Right ventricle myocardium superior (tissue), 1 donor: Measurements from ENCODE around the gene ARMCX6. TPM values are rescaled to one million over a fixed set of nuclear protein-coding genes. Genes with fewer than 3 reads are reported as not detected.
"Not testable (repeated sequence)": the region's sequence is repeated elsewhere in the genome, so short reads cannot be mapped to it uniquely, and the experiment has no call there.

Experiments
- ATAC-seq: fragments of 200-7000 bp; cut with Tn5 transposase; one replicate; pipeline ENCODE4 v1.9.1; 2020; ENCODE audit warnings: mild to moderate bottlenecking; ENCODE audit not compliant: poor library complexity
- DNase-seq: peaks from one replicate; pipeline ENCODE4 v3.0.0-alpha.2; 2020
- intact Hi-C: fragments of 100-400 bp; cut with DNase I; formaldehyde crosslinking; loops from one replicate; pipeline ENCODE4 v1.11.2; 2022
- long read RNA-seq: library from polyadenylated mRNA; unstranded; transcript quantifications from one replicate; pipeline ENCODE4 v2.0.0, GENCODE V29; 2021
- total RNA-seq: library from RNA; stranded (reverse); fragmentation: NEBNext Ultra II Directional; extraction: Animal tissue kit (Norgen Biotek cat#: 25700); gene quantifications from one replicate; pipeline ENCODE4 v1.2.1, GENCODE V29; 2021
- donor health status: DM: no; HTN: yes; CAD: no; lungs with severe emphysema.

ARMCX6 gene
- 22.3 TPM for total RNA-seq
- long read RNA-seq, transcript ARMCX6-201 (3 exons, 1,846 nt) = major isoform, 14 of 16 reads
- long read RNA-seq, partial matches to known transcripts = 1 of 16 reads
- long read RNA-seq, other reads (novel, unspliced or antisense) = 1 of 16 reads

DNA sequence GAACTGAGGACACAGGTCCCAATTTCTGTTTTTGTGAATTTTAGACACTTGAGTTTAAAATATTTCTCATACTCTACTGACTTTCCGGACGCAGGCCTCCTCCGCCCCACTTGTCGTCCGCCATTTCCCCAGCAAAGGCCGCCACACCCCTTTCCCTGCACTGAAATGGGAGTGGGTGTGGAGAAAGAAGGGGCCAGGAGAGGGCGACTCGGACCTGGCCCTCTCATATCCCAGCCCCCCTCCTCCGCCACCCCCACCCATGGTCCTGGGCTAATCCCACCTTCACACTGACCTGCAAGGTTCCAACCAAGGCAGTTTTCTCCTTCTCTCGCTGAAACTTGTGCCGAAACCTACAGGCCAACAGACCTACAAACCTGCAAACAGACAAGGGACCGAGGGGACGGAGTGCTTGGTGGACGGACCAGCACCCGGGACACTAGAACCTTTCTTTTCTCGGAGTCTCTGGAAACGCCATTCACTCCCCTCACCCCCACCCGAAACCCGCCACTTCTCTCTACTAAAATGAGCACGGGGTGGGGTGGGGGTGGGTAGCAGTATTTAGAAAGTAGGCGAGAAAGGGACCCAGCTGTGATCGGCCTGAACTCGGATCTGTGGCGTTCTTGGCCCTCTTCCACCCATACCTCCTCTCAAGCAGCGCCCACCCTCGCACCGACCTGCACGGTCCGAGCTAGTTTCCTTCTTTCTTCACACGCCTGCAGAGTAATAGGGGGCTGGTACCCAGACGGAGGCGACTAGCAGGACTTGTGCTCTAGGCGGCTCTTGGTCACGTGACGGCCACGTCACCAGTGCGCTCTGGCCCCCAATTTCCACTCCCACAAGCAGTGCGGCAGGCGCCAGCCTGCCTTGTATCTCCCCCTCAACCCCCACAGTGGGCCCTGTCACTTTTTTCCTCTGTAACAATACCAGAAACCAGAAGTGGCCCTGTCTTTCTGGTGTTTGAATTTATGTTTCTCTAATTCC, at the start of gene ARMCX6:
Gene ARMCX6, minus strand, starts transcription at position 790 of the 981 bp plus-strand sequence. CDS start 1,380 bp downstream, outside the sequence.
- intact Hi-C loops = no loop called here
- DNase-seq (peak; percentile 89), ATAC-seq (peak; percentile 98)

DNA sequence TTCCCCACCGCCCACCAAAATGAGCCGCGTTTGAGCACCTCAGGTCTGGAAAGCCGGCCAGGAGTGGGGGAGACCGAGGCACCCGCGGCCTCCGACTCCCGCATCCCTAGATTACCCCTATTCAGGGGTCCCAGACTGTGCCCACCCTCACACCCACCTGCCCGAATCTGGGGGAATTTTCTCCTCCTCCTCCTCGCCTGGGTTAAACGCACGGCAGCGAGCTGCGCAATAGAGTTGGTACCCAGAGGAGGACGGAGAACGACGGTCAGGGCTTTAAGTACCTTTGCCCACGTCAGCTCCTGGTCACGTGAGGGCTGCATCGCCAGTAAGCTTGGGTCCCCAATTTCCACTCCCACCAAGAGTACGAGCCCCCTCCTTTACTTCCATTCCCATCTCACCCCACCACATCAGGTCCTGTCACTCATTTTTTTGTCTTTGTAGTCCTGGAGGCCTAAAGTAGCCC, 41.8 kb upstream of the ARMCX6 start, which contains the start of gene ARMCX2:
Gene ARMCX2, minus strand, starts transcription at position 250 of the 463 bp plus-strand sequence. CDS start 2,262 bp downstream, outside the sequence.
- intact Hi-C loops = no loop called here
- ATAC-seq (peak; percentile 90), DNase-seq (peak; percentile 64)

DNA sequence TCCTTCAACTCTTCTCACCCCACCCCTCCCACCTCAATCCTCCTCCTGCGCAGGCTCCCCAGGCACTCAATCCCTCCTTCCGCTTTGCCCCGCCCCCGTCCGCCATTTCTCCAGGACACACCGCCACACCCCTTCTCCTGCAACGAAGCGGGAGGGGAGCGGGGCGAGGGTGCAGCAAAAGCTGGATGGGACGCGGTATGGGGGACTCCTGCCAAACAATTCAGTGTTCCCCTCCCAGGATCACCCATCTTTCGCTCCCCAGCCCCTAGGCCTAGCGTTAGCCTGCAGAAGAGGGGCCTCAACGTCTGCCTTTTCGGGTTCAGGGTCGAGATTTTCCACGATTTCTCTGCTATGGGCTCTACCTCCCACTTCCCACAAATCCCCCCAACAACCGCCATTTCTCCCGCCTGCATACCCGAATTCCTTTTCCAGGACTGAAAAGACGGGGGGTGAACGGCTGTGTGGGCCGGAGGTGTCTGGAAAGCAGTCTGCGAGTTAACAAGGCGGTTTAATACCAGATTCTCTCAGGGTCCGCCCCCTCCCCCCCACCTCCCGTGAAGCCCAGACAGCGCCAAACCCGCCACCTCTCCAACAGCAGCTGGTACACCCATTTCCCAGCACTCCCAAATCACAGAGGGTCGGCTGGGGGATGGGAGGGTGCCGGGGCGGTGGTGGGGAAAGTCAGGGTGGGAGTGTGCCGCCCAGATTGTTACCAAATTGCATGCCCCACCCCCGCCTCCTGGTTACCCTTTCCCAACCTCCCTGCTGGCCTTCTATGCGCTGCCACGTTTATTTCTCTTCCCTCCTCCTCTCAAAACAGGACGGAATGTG, 41.1 kb upstream of the ARMCX6 start:
- peak; percentile 83 for DNase-seq
- intact Hi-C loops = no loop called here
- peak; percentile 95 for ATAC-seq

GRCh38 chrX:101657495-101657894, 39.7 kb upstream of the ARMCX6 start:
- intact Hi-C loops = no loop called here
- DNase-seq = no peak
- ATAC-seq = no peak

GRCh38 chrX:101656817-101657216, 39.0 kb upstream of the ARMCX6 start:
- ATAC-seq (no peak), DNase-seq (no peak)
- intact Hi-C loops = no loop called here

- intact Hi-C loops = no loop called here
- DNase-seq (no peak), ATAC-seq (no peak)
Observed at GRCh38 chrX:101655534-101655933, 37.7 kb upstream of the ARMCX6 start.

GRCh38 chrX:101647716-101648115, 29.9 kb upstream of the ARMCX6 start:
- intact Hi-C loops, DNase-seq, ATAC-seq: not testable (repeated sequence)

DNA sequence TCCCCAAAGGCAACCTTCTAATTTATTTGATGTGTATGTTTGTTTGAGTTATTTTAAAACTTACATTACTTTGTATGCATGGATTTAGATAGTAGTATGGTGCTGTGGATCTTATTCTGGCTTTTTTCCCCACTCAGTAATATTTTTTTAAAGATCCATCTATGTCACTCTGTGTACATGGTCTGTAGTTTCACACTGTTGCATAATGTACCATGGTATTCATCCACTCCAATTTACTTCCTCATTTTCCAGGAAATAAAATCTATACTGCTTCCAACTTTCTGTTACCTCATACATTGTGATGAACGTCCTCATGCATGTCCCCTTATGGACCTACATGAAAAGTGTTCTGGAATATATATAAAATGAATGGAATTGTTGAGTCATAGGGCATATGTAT, 24.3 kb upstream of the ARMCX6 start:
- DNase-seq (no peak), ATAC-seq (no peak)
- intact Hi-C loops = no loop called here

- intact Hi-C loops = no loop called here
- DNase-seq = no peak
- no peak for ATAC-seq
Observed at GRCh38 chrX:101639583-101639982, 21.8 kb upstream of the ARMCX6 start.

DNA sequence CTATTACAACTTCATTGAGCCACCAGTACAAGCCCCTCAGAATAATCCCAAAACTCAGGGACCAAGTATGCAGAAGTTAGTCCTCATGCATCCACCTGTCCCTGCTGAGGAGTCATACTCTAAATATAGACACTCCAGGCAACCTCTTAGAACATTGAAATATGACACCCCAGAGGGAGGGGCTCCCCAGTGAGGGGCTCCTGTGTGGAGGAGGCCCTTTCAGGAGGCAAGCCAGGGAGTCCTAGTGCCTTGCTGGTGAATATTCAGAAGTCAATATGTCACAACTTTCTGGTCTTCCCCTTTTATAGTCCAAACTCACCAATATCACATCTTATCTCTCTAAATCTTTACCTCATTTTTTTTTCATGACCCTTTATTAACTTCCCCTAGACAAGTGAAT, 1.6 kb upstream of the ARMCX6 start:
- ATAC-seq (no peak), DNase-seq (no peak)
- intact Hi-C loops = no loop called here

GRCh38 chrX:101605728-101606127, 12.1 kb downstream of the ARMCX6 start:
- intact Hi-C loops = no loop called here
- DNase-seq = no peak
- ATAC-seq = no peak

DNA sequence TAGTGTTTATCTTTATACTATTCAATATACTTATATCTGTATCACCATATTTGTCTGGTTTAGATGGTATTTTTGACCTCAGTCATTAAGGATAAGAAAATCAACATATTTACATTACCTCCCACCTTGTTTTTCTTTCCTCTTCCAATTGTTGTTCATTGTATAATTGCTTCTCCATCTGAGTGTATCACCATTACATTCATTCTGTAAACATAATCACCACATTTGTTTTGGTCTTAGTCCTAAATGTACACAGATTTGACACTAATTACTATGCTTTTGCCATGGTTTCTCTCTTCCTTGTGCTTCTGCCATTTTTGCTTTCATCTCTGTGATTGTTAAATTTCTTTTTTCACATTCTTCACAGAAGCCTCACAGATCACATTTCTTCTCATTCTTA, 12.7 kb downstream of the ARMCX6 start:
- ATAC-seq = no peak
- DNase-seq = no peak
- intact Hi-C loops = no loop called here

- DNase-seq = no peak
- no peak for ATAC-seq
- intact Hi-C loops = no loop called here
Observed at GRCh38 chrX:101602077-101602476, 15.7 kb downstream of the ARMCX6 start.

DNA sequence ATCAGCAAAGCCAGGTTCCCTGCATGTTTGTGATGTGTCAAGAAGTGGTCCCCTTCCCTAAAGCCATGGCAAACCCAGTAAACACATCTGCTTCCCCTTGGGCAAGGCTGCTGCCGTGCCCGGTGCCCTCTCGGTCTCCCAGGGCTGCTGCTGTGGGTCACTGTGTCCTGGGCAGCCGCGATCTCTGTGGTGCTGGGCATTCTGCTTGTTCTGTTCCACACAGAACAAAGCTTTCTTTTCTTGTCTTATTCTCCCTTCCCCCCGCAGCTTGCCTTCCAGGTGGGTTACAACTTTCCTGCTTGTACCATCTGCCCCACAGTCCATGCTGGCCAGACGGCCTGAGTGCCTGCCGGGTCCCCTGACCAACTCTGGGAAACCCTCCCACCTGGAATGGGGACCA, 18.2 kb downstream of the ARMCX6 start:
- not testable (repeated sequence) for ATAC-seq, DNase-seq
- intact Hi-C loops = loop anchor here (5.0 kb wide), 1 partner anchor 198 kb away; no protein-coding TSS in a partner anchor

DNA sequence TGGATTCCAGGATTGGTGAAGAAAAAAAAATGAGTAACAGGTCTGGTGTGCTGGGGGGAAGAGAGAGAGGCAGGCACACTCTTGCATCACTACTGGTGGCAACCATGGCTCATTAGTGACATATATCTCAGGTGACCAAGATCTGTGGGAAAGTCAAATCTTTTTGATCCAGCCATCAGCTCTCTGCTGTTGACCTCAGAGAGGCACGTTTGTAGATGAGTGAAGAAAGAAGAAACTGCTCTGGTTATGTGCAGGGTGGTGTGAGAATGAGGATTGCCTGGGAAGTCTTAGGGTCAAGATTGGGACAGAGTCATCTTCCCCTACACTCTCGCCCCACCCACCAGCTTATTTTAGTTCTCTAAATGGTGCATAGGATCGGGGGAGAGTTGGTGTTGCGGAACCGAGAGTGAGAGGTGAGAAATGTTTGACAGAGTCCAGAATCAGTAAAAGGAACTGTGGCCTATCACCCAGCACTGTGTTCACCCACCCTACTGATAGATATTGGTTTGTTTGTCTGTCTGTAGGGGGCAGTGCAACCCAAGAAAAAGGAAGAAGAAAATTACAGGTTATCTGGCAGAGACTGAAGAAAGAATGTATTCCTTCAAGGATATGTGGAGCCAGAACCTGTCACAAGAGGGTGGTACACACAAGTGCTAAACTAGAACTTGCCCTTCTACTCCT, 21.9 kb downstream of the ARMCX6 start:
- DNase-seq (no peak), ATAC-seq (peak; percentile 63)
- intact Hi-C loops = loop anchor here (5.0 kb wide), 1 partner anchor 201 kb away; no protein-coding TSS in a partner anchor
